Measurements from ENCODE around the gene TMEM239.
A peak's percentile ranks its signal among the peaks of the same experiment; 100 is the strongest.
"Not testable (repeated sequence)": the region's sequence is repeated elsewhere in the genome, so short reads cannot be mapped to it uniquely, and the experiment has no call there.

The TMEM239 gene

GRCh38 chr20:2820896-2821869 lies 5.0 kb downstream of the TMEM239 start:
- DNase-seq = no peak

DNA sequence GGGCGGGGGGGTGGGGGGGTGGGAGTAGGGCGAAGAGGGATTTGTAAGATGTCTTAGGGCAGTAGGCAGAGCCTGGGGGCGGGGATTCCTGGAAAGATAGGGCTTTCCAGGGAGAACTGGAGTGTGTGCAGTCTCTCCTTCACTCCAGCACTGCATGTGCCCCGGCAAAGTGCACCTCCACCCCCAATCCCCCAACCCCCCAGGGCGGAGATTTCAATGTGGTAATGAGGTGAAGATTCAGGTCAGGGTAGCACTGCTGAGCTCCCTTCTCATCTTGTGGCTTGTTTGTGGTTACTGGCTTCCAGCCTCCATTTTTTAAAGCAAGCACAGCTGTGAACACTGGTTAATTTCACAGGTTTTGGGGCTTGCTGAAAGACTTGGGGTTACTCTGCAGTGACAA lies 5.9 kb downstream of the TMEM239 start:
- DNase-seq = no peak

- no peak for DNase-seq
Measured at GRCh38 chr20:2825761-2826160, 9.6 kb downstream of the TMEM239 start.

GRCh38 chr20:2826655-2827054 lies 10.5 kb downstream of the TMEM239 start:
- no peak for DNase-seq

DNA sequence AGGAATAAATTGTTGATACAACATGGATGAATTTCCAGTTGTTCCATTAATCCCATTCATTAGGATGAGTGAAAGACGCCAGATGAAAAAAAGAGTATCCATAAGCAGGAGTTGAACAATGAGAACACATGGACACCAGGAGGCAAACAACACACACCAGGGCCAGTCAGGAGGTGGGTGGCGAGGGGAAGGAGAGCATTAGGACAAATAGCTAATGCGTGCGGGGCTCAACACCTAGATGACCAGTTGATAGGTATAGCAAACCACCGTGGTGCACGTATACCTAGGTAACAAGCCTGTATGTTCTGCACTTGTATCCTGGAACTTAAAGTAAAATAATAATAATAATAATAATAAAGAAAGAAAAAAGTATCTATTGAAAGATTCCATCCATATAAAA lies 13.2 kb downstream of the TMEM239 start:
- no peak for DNase-seq

GRCh38 chr20:2831206-2831605 lies 15.0 kb downstream of the TMEM239 start:
- DNase-seq = not testable (repeated sequence)

DNA sequence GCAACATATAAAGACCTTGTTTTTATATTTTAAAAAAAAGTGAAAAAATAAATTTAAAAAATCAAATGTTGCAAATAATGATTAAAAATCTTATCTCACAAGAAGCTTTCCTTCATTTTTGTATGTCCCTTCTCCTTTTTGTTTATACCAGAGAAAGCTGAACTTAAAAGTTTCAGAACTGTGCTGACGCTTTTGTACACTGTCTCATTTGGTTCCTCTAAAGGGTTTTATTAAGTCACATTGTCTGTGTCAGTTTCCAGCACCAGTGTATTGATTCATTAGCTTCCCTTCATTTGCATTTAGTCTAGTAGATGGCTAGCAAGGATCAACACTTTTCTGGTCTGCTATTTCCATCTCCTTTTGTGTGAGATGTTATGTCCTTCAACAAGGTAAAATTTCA lies 17.6 kb downstream of the TMEM239 start:
- no peak for DNase-seq

DNA sequence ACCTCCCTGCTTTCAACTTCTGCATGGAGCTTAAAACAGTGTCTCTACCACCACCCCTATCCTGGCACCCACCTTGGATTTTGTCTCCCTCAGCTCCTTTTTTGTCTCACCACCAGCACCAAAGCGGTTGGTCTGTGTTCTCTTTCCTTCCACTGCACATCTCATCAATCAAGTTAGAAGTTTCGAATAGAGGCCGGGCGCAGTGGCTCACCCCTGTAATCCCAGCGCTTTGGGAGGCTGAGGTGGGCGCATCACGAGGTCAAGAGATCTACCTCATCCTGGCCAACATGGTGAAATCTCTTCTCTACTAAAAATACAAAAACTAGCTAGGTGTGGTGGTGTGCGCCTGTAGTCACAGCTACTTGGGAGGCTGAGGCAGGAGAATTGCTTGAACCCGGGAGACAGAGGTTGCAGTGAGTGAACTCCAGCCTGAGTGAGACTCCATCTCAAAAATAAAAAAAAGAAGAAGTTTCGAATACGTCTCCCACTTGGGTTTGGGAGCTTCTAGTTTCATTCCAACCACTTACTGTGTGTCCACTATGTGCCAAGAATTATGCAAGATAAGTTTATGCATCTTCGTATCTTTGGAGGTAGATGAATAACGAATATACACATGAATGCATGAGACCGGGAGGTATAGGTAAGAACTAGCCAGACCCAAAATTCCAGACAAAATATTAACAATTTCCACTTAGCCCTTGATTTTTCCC lies 18.4 kb downstream of the TMEM239 start:
- DNase-seq = no peak

DNA sequence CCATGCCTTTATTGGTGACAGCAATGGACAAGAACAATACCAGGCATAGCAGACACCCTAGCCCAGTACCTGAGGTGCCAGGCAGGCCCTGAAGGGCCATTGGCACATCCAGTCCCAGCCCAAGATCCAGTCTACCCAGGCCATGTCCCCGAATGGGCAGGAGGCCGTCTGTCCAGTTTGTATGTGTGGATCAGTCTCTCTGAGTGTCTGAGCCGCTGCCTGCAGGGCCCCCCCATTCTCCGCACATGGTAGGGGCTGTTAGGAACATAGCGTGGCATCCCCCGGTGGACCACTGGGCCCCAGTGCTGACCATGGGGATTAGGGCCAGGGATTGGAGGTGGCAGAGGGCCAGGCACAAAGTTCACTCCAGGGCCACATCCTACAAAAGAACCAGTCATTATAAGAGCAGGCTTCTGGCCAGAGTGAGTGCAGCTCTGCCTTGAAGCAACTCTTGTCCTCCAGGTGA lies 19.2 kb downstream of the TMEM239 start:
- no peak for DNase-seq

GRCh38 chr20:2836035-2836434 lies 19.9 kb downstream of the TMEM239 start:
- DNase-seq = no peak

- no peak for DNase-seq
Measured at GRCh38 chr20:2837221-2837960, 21.2 kb downstream of the TMEM239 start.

DNA sequence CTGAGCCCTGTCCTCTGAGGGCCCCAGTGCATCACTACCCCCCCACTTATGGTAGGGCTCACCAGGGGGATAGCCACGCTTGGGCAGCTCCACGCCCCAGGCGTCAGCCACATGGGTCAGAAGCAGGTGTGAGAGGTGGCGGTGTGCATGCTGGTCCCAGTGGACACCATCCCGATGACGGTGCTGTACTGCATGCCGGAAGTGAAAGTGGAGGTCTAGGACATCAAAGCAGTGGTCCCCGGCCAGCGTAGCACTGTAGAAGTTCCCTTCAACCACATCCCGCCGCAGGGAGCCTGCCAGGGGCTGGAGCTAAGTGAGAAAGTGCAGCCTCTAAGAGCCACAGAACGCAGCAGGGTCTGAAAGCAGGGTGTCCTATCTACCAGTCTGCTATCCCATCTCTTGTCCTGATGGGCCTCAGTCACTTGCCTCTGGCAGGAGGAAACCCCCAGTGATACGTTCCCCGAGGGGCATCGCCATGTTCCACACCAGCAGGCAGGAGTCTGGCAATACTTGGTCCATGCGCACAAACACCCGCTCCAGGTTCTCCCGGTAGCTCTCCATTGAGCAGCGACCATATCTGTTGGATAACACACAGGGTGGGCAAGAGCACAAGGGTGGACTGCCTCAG lies 22.1 kb downstream of the TMEM239 start:
- DNase-seq = no peak

GRCh38 chr20:2838847-2839671 lies 22.9 kb downstream of the TMEM239 start:
- DNase-seq = no peak

GRCh38 chr20:2839732-2840137 lies 23.6 kb downstream of the TMEM239 start:
- no peak for DNase-seq

DNA sequence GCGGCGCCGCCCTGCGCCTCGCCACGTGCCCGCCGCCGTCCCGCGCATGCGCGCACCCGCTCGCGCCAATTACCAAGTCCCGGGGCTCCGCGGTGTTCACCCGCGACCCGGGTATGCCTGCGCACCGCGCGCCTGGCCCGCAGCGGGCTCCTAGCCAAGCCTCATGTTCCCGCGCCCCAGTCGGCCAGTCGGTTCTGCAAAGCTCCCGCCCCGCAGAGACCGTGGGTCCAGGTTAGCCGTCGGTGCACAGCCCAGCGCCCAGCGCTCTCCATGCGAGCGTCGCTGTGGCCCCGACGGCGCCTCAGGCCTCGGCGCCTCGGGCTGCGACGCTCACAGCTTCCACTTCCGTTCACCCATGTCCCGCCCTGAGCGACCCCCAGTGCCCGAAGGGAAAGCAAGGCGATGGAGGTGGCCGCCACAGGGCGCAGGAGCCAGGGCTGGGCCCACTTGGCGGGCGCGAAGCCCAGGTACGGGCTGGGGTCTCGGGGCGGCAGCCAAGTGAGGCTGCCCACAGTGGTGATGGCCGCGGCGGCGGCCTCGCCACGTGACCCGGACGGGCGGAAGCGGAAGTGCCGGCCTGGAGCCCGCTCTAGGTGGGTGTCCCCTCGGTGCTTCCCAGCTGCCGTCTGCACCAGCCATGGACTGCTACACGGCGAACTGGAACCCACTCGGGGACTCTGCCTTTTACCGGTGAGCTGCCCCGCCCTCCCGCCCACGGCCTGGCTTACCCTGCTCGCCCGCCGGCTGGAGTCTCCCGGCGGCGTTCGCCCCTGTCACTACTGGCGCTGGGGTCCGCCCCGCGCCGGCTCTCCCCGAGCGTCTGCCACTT lies 24.2 kb downstream of the TMEM239 start, which contains the start of the genes PCED1A and VPS16:
Gene PCED1A (minus strand): TSS at position 518 of the 829 bp plus-strand sequence. CDS start 743 bp downstream, outside the sequence.
Gene VPS16 (plus strand): TSS at position 608 of the 829 bp plus-strand sequence. CDS start 30 bp downstream, at position 638.
- DNase-seq = peak; percentile 74 to 92

DNA sequence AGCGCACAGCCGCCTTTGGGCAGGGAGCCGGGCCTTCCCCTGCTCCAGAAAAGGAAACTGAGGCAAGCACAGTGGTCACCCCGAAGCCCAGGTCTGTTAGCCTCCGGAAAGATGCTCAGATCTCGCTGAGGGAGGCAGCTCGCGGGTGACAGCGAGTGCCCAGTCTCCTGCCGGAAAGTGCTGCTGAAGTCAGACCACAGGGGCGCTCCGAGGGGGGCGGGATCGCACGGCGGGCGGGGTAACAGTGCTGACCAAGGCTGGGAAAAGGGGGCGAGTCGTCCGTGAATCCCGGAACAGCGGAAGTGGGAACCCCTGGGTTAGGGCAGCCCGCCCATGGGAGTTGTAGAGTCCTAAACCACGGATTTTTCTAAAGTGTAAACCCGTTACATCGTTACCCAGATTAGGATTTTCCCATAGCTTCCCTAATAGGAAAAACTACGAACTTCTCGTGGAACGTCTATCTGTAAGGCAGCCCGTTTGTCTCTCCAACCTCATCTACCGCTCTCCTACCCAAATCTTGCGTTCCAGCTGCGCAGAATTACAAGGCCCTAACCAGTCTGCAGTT lies 24.9 kb downstream of the TMEM239 start:
- peak in 1 of 2 experiments; percentile 48 for DNase-seq

DNA sequence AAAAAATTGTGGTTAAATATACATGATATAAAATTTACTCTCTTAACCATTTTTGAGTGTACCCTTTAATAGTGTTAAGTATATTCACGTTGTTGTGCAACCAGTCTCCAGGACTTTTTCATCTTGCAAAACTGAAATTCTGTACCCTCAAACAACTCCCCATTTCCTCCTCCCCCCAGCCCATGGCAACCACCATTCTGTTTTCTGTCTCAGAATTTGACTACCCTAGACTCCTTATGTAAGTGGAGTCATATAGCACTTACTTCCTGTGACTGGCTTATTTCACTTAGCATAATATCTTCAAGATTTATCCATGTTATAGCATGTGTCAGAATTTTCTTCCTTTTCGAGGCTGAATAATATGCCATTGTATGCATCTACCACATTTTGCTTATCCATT lies 29.4 kb downstream of the TMEM239 start:
- no peak for DNase-seq

GRCh38 chr20:2846698-2847097 lies 30.5 kb downstream of the TMEM239 start:
- no peak for DNase-seq

DNA sequence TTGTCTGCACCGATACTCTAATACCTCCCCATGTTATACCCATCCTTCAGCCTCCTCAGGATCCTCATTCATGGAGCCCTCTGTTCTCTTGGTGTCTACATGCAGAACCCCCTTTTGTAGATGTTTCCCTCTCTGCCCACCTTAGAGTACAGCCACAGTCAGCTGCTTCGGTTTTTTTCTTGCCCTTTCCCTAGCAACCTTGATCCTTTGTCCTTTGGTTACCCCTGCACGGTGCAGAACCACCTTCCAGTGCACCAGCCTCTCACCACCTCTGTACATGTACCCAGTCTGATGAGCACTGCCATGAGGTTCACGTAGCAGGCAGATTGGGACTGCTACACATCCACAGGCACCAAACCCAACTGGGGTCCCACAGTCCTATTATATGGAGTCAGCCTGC lies 31.6 kb downstream of the TMEM239 start:
- DNase-seq = no peak

- no peak for DNase-seq
Measured at GRCh38 chr20:2849529-2849928, 33.4 kb downstream of the TMEM239 start.

Measured in NCI-H526 (cell line).